Forelimb muscle (tissue), 1 donor: Measurements from ENCODE around the gene DAGLA. TPM values are rescaled to one million over a fixed set of nuclear protein-coding genes. Genes with fewer than 3 reads are reported as not detected.

Experiments used
- polyA plus RNA-seq: library from polyadenylated mRNA; unstranded; fragments of 120-200 nt; gene quantifications from one replicate; pipeline ENCODE4 v1.2.1, GENCODE V29; 2013; ENCODE audit not compliant: insufficient read length

Gene DAGLA
- polyA plus RNA-seq, 1 donor = 4.6 TPM

Other genes starting within 250 kb of the DAGLA start
- 0.14 TPM for gene LRRC10B, start 171.6 kb upstream of the DAGLA start, polyA plus RNA-seq
- gene SYT7, start 99.3 kb upstream of the DAGLA start, polyA plus RNA-seq = 3.3 TPM
- gene MYRF, start 72.2 kb downstream of the DAGLA start, polyA plus RNA-seq = 0.94 TPM
- gene TMEM258, start 112.2 kb downstream of the DAGLA start, polyA plus RNA-seq = 158 TPM
- 11.7 TPM for gene FEN1, start 112.5 kb downstream of the DAGLA start, polyA plus RNA-seq
- gene FADS1, start 136.6 kb downstream of the DAGLA start, polyA plus RNA-seq = 16.6 TPM
- 75.9 TPM for gene FADS2, start 147.9 kb downstream of the DAGLA start, polyA plus RNA-seq
- gene FADS3, start 211.2 kb downstream of the DAGLA start, polyA plus RNA-seq = 41.5 TPM
- 25.9 TPM for gene RAB3IL1, start 237.2 kb downstream of the DAGLA start, polyA plus RNA-seq